CD14-positive monocyte (primary cell): ENCODE measurements around the gene SH2B2. TPM values are rescaled to one million over a fixed set of nuclear protein-coding genes. Genes with fewer than 3 reads are reported as not detected.
A peak's percentile ranks its signal among the peaks of the same experiment; 100 is the strongest.

Source experiments
- DNase-seq, 3 donors: peaks; one replicate each; pipeline ENCODE4 v3.0.0-alpha.2; 2011 to 2022
- H2AFZ ChIP-seq: 2 replicates; pipeline ENCODE4 v1.6.0; 2012; ENCODE audit warnings: mild to moderate bottlenecking, low read depth, low read length, inconsistent platforms; ENCODE audit not compliant: insufficient read depth, poor library complexity, severe bottlenecking
- H3K27ac ChIP-seq, 2 donors: 1 replicate in 1 of 2; 2 replicates in 1 of 2; pipeline ENCODE4 v1.5.1; 2012 to 2013; ENCODE audit warnings: low read length in 2 of 2, control low read depth in 1 of 2, inconsistent platforms in 1 of 2, low read depth in 1 of 2, mild to moderate bottlenecking in 1 of 2
- H3K27me3 ChIP-seq, 2 donors: one replicate each; pipeline versions ENCODE4 v1.6.0 to v1.6.1; 2011 to 2013; ENCODE audit warnings: low read length in 2 of 2; ENCODE audit not compliant: control insufficient read depth in 2 of 2, insufficient read depth in 2 of 2
- H3K36me3 ChIP-seq, 2 donors: replicated peaks in 1 of 2; 1 replicate in 1 of 2; 2 replicates in 1 of 2; pipeline versions ENCODE4 v1.5.1 to v1.6.1; 2012 to 2013; ENCODE audit warnings: low read length in 2 of 2, control low read depth in 1 of 2, inconsistent platforms in 1 of 2, mild to moderate bottlenecking in 1 of 2; ENCODE audit not compliant: insufficient read depth in 2 of 2, control insufficient read depth in 1 of 2
- H3K4me1 ChIP-seq, 2 donors: 1 replicate in 1 of 2; 2 replicates in 1 of 2; pipeline versions ENCODE4 v1.5.1 to v1.6.1; 2012 to 2013; ENCODE audit warnings: low read length in 2 of 2, control low read depth in 1 of 2, inconsistent platforms in 1 of 2, mild to moderate bottlenecking in 1 of 2, moderate library complexity in 1 of 2; ENCODE audit not compliant: insufficient read depth in 2 of 2, control insufficient read depth in 1 of 2
- H3K4me2 ChIP-seq: replicated peaks from 2 replicates; pipeline ENCODE3; 2012; ENCODE audit warnings: low read length, moderate library complexity, mild to moderate bottlenecking; ENCODE audit not compliant: poor library complexity, severe bottlenecking; ENCODE audit errors: extremely low read depth
- H3K4me3 ChIP-seq, 3 experiments: fragments of 200-600 bp in 1 of 3; sonication (generic) in 1 of 3; replicated peaks in 1 of 3; 1 replicate in 2 of 3; 2 replicates in 1 of 3; pipeline ENCODE4 v1.5.1; 2011 to 2013; ENCODE audit warnings: low read length in 3 of 3, mild to moderate bottlenecking in 3 of 3, control low read depth in 2 of 3, low read depth in 2 of 3, inconsistent platforms in 1 of 3, moderate library complexity in 1 of 3
- H3K79me2 ChIP-seq: 2 replicates; pipeline ENCODE4 v1.6.0; 2012; ENCODE audit warnings: mild to moderate bottlenecking, control low read depth, inconsistent platforms, low read length, moderate library complexity; ENCODE audit not compliant: insufficient read depth
- H3K9ac ChIP-seq: 2 replicates; pipeline ENCODE4 v1.6.0; 2017; ENCODE audit warnings: low read length, mild to moderate bottlenecking; ENCODE audit not compliant: insufficient read depth, poor library complexity, severe bottlenecking
- H3K9me3 ChIP-seq, 2 donors: replicated peaks in 1 of 2; 1 replicate in 1 of 2; 2 replicates in 1 of 2; pipeline versions ENCODE4 v1.5.1 to v1.6.1; 2012 to 2013; ENCODE audit warnings: low read length in 2 of 2, control low read depth in 1 of 2; ENCODE audit not compliant: control insufficient read depth in 1 of 2, insufficient read depth in 1 of 2
- H4K20me1 ChIP-seq: 2 replicates; pipeline ENCODE4 v1.6.0; 2012; ENCODE audit warnings: mild to moderate bottlenecking, low read length, control low read depth, moderate library complexity; ENCODE audit not compliant: insufficient read depth
- H3K27ac Mint-ChIP-seq, 7 donors: one replicate each; pipeline ENCODE4 v1.8.0; 2020; ENCODE audit warnings: mild to moderate bottlenecking in 7 of 7, mixed read lengths in 7 of 7, moderate library complexity in 6 of 7, inconsistent platforms in 2 of 7
- H3K27me3 Mint-ChIP-seq, 3 donors: one replicate each; pipeline ENCODE4 v1.8.0; 2021 to 2022; ENCODE audit warnings: low read depth in 3 of 3, mild to moderate bottlenecking in 3 of 3, mixed read lengths in 3 of 3, moderate library complexity in 3 of 3, inconsistent platforms in 1 of 3
- H3K36me3 Mint-ChIP-seq, 2 donors: one replicate each; pipeline ENCODE4 v1.8.0; 2020; ENCODE audit warnings: mixed read lengths in 2 of 2, inconsistent platforms in 1 of 2, mild to moderate bottlenecking in 1 of 2
- H3K4me1 Mint-ChIP-seq: one replicate; pipeline ENCODE4 v1.8.0; 2020; ENCODE audit warnings: mild to moderate bottlenecking, mixed read lengths
- H3K4me3 Mint-ChIP-seq, 2 donors: one replicate each; pipeline ENCODE4 v1.8.0; 2020; ENCODE audit warnings: mild to moderate bottlenecking in 2 of 2, mixed read lengths in 2 of 2, moderate library complexity in 1 of 2
- H3K9me3 Mint-ChIP-seq, 7 donors: one replicate each; pipeline ENCODE4 v1.8.0; 2020 to 2022; ENCODE audit warnings: mixed read lengths in 7 of 7, mild to moderate bottlenecking in 6 of 7, moderate library complexity in 6 of 7, inconsistent platforms in 2 of 7
- CTCF ChIP-seq: fragments of 200-600 bp; IDR thresholded peaks from one replicate; pipeline ENCODE4 v1.8.0; 2022; ENCODE audit warnings: antibody characterized with exemption, mild to moderate bottlenecking
- WGBS: methylation state at CpG from one replicate; pipeline ENCODE4 v1.1.5; 2013; ENCODE audit warnings: missing lambda C conversion rate; ENCODE audit not compliant: insufficient coverage; 5-methylcytosine and 5-hydroxymethylcytosine counted together
- intact Hi-C, 2 donors: fragments of 100-400 bp; cut with micrococcal nuclease; formaldehyde crosslinking; loops; one replicate each; pipeline versions ENCODE4 v1.15.0 to v1.15.1; 2023
- polyA plus RNA-seq, 3 donors: library from polyadenylated mRNA; depleted of rRNA in 1 of 3; unstranded in 2 of 3; stranded (reverse) in 1 of 3; fragments of 300-500 nt in 2 of 3; fragments of >200 nt in 1 of 3; fragmentation: Illumina TruSeq in 2 of 3; gene quantifications; 1 replicate in 2 of 3; 2 replicates in 1 of 3; pipeline ENCODE4 v1.2.3, GENCODE V29; 2012 to 2021

Gene SH2B2
- polyA plus RNA-seq, 3 donors, result 3.8 to 26.3 (median 4.7) TPM

- TF ChIP-seq CTCF, result no peak
- no peaks in the 10 kb centered on the region for H3K27me3 ChIP-seq
- Mint-ChIP-seq H3K36me3 (peaks cover 53 to 83% of the 10 kb centered on the region in 2 donors), H3K4me3 (no peak overlapping the region), H3K4me1 (peaks cover 14% of the 10 kb centered on the region), H3K27me3 (peaks cover 0 to 2% (median 0%) of the 10 kb centered on the region in 3 donors), H3K27ac (peak overlapping the region in 3 of 7 donors; percentile 20 to 82 (median 37)), H3K9me3 (peaks cover 0 to 2% (median 0%) of the 10 kb centered on the region in 7 donors)
- no peak overlapping the region for H3K4me2 ChIP-seq
- no peaks in the 10 kb centered on the region for H3K9me3 ChIP-seq
- H3K9ac ChIP-seq, result no peak overlapping the region
- DNase-seq, result no peak
- H3K79me2 ChIP-seq, result no peaks in the 10 kb centered on the region
- intact Hi-C loops, result no loop called here
- WGBS, result no CpG with 5 or more reads among the region's 2 CpGs
- peaks cover 18% of the 10 kb centered on the region for H4K20me1 ChIP-seq
- H3K36me3 ChIP-seq, result peaks cover 39 to 73% of the 10 kb centered on the region in 2 donors
- no peak overlapping the region for H3K27ac ChIP-seq
- no peak overlapping the region for H2AFZ ChIP-seq
- H3K4me3 ChIP-seq, result no peak overlapping the region
- H3K4me1 ChIP-seq, result peaks cover 6% of the 10 kb centered on the region in 2 donors
Measured at GRCh38 chr7:102312317-102312716, 25.6 kb downstream of the SH2B2 start.

GRCh38 chr7:102313997-102314780 lies 27.5 kb downstream of the SH2B2 start:
- Histone ChIP-seq H3K27me3 (no peaks in the 10 kb centered on the region), H3K4me1 (no peaks in the 10 kb centered on the region), H3K79me2 (no peaks in the 10 kb centered on the region), H3K4me2 (no peak overlapping the region), H3K27ac (no peak overlapping the region), H2AFZ (no peak overlapping the region), H4K20me1 (peaks cover 6% of the 10 kb centered on the region), H3K9me3 (no peaks in the 10 kb centered on the region), H3K36me3 (peaks cover 47 to 80% of the 10 kb centered on the region in 2 donors), H3K9ac (no peak overlapping the region), H3K4me3 (no peak overlapping the region)
- TF ChIP-seq CTCF, result no peak
- H3K36me3 Mint-ChIP-seq, result peaks cover 60 to 86% of the 10 kb centered on the region in 2 donors
- H3K4me1 Mint-ChIP-seq, result peaks cover 5% of the 10 kb centered on the region
- DNase-seq, result no peak
- intact Hi-C loops, result no loop called here
- peaks cover 0 to 2% (median 0%) of the 10 kb centered on the region in 3 donors for H3K27me3 Mint-ChIP-seq
- 95% methylated on average over 20 of the region's 22 CpGs for WGBS
- no peak overlapping the region for H3K4me3 Mint-ChIP-seq
- peaks cover 0 to 2% (median 0%) of the 10 kb centered on the region in 7 donors for H3K9me3 Mint-ChIP-seq
- no peak overlapping the region for H3K27ac Mint-ChIP-seq
